Muscle of arm (tissue), 12 donors: ENCODE measurements around the gene TLE2. TPM values are rescaled to one million over a fixed set of nuclear protein-coding genes. Genes with fewer than 3 reads are reported as not detected.
"Not testable (repeated sequence)": the region's sequence is repeated elsewhere in the genome, so short reads cannot be mapped to it uniquely, and the experiment has no call there.

Experiments used
- DNase-seq: peaks from one replicate; pipeline ENCODE4 v3.0.0-alpha.2; 2013
- polyA plus RNA-seq, 12 donors: library from polyadenylated mRNA; unstranded; fragments of 120-200 nt; gene quantifications; one replicate each; pipeline ENCODE4 v1.2.1, GENCODE V29; 2013; ENCODE audit not compliant: insufficient read length in 12 of 12

The TLE2 gene
- polyA plus RNA-seq, 12 donors: 20.0 to 107 (median 28.4) TPM; not detected in 1

- DNase-seq: no peak
Measured at GRCh38 chr19:3014135-3014534, 14.9 kb downstream of the TLE2 start.

- DNase-seq: no peak
Measured at GRCh38 chr19:3013263-3013725, 15.8 kb downstream of the TLE2 start.

- DNase-seq: no peak
Measured at GRCh38 chr19:3012621-3013262, 16.3 kb downstream of the TLE2 start.

- DNase-seq: not testable (repeated sequence)
Measured at GRCh38 chr19:3012059-3012458, 17.0 kb downstream of the TLE2 start.

- no peak for DNase-seq
Measured at GRCh38 chr19:3010871-3011270, 18.2 kb downstream of the TLE2 start.

GRCh38 chr19:3008994-3009393 lies 20.1 kb downstream of the TLE2 start:
- DNase-seq: no peak

GRCh38 chr19:3007975-3008374 lies 21.1 kb downstream of the TLE2 start:
- DNase-seq: no peak

GRCh38 chr19:3006075-3006767 lies 22.9 kb downstream of the TLE2 start:
- DNase-seq: no peak

GRCh38 chr19:3005345-3005744 lies 23.7 kb downstream of the TLE2 start:
- DNase-seq: no peak

GRCh38 chr19:3004522-3004921 lies 24.6 kb downstream of the TLE2 start:
- no peak for DNase-seq

- no peak for DNase-seq
Measured at GRCh38 chr19:3003046-3003445, 26.0 kb downstream of the TLE2 start.

- DNase-seq: no peak
Measured at GRCh38 chr19:3001235-3001800, 27.8 kb downstream of the TLE2 start.

- no peak for DNase-seq
Measured at GRCh38 chr19:2998642-2999041, 30.4 kb downstream of the TLE2 start.

GRCh38 chr19:2997720-2998119 lies 31.4 kb downstream of the TLE2 start:
- DNase-seq: no peak

GRCh38 chr19:2994588-2995131 lies 34.4 kb downstream of the TLE2 start:
- no peak for DNase-seq

- DNase-seq: no peak
Measured at GRCh38 chr19:2993579-2993978, 35.5 kb downstream of the TLE2 start.

GRCh38 chr19:2992958-2993357 lies 36.1 kb downstream of the TLE2 start:
- DNase-seq: no peak

GRCh38 chr19:2992333-2992732 lies 36.7 kb downstream of the TLE2 start:
- DNase-seq: not testable (repeated sequence)

- no peak for DNase-seq
Measured at GRCh38 chr19:2989236-2989946, 39.7 kb downstream of the TLE2 start.

GRCh38 chr19:2988568-2988967 lies 40.5 kb downstream of the TLE2 start:
- DNase-seq: no peak

- no peak for DNase-seq
Measured at GRCh38 chr19:2987797-2988196, 41.3 kb downstream of the TLE2 start.

- DNase-seq: no peak
Measured at GRCh38 chr19:2986951-2987524, 42.0 kb downstream of the TLE2 start.
